ENCODE data around the gene DLG4. TPM values are rescaled to one million over a fixed set of nuclear protein-coding genes. Genes with fewer than 3 reads are reported as not detected.

DLG4 gene
- total RNA-seq, 1 donor from 2014 or later, result 45.6 TPM

DNA sequence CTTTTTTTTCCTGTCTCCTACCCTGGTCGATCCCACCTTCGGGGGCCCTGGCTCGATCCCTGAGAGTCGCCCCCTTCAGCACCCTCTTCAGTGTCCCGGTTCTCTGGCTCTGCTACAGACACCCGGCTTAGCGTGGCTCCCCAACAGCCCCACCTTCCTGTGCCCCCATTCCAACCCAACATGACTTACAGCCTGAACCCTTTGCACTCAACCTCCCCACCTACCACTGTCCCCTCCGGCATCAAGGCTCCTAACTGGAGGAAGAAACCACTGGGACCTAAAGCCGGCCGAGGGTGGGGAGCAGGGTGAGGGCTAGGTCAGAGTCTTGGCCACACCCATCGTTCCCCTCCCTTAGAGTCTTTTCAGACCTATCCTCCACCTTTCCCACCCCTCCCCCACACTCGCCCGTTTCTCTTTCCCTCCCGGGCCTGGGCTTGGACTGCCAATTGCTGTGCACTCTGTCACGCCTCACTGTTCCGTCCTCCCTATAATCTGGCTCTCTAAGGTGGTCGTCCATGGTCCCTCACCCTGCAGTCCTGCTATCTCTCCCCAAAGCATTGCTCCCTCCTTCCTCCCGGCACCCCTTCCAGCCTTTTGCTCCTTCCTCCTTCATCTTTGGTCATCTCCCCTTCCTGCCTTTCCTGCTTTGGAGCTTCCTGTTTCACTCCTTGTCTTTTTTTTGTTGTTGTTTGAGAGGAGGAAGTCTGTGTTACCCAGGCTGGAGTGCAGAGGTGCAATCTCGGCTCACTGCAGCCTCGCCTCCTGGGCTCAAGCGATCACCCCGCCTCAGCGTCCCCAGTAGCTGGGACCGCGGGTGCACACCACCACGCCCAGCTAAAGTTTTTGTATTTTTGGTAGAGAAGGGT, 43.5 kb upstream of the DLG4 start:
- H4K20me1 ChIP-seq (ENCODE audit: insufficient read depth, low read length), result no peaks in the 10 kb centered on the region
- peak overlapping the region; percentile 45 for H3K27ac Mint-ChIP-seq (ENCODE audit: unreplicated experiment)
- H3K9ac ChIP-seq (ENCODE audit: low read length), result no peak overlapping the region
- peak overlapping the region; percentile 57 for H3K4me3 Mint-ChIP-seq (ENCODE audit: unreplicated experiment)
- H3K27me3 ChIP-seq (ENCODE audit: insufficient read depth, low read length), result peaks cover 14% of the 10 kb centered on the region
- DNase-seq (ENCODE audit: low read depth), result no peak
- peaks cover 12% of the 10 kb centered on the region for H3K4me1 ChIP-seq (ENCODE audit: insufficient read depth, low read length)
- H3K4me2 ChIP-seq (ENCODE audit: low read length), result peak overlapping the region; percentile 80
- no peaks in the 10 kb centered on the region for H3K36me3 ChIP-seq (ENCODE audit: insufficient read depth, low read length)
- H3K27ac ChIP-seq (ENCODE audit: low read depth, low read length), result no peak overlapping the region
- peaks cover 3% of the 10 kb centered on the region for H3K9me3 Mint-ChIP-seq (ENCODE audit: unreplicated experiment)
- H3K4me3 ChIP-seq (ENCODE audit: insufficient read depth, low read depth, low read length), result no peak overlapping the region
- peak overlapping the region; percentile 67 for H2AFZ ChIP-seq (ENCODE audit: low read depth, low read length)
- TF ChIP-seq, protein P1, sequence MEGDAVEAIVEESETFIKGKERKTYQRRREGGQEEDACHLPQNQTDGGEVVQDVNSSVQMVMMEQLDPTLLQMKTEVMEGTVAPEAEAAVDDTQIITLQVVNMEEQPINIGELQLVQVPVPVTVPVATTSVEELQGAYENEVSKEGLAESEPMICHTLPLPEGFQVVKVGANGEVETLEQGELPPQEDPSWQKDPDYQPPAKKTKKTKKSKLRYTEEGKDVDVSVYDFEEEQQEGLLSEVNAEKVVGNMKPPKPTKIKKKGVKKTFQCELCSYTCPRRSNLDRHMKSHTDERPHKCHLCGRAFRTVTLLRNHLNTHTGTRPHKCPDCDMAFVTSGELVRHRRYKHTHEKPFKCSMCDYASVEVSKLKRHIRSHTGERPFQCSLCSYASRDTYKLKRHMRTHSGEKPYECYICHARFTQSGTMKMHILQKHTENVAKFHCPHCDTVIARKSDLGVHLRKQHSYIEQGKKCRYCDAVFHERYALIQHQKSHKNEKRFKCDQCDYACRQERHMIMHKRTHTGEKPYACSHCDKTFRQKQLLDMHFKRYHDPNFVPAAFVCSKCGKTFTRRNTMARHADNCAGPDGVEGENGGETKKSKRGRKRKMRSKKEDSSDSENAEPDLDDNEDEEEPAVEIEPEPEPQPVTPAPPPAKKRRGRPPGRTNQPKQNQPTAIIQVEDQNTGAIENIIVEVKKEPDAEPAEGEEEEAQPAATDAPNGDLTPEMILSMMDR (IDR thresholded peaks at IDR 0.05; ENCODE audit: insufficient read depth, low read depth, low read length), result no peak
- TF ChIP-seq EZH2 (IDR thresholded peaks at IDR 0.05; ENCODE audit: insufficient read depth, low read length), result no peak
- peaks cover 3% of the 10 kb centered on the region for H3K4me1 Mint-ChIP-seq (ENCODE audit: low read depth, unreplicated experiment)
- peaks cover 14% of the 10 kb centered on the region for H3K27me3 Mint-ChIP-seq (ENCODE audit: low read depth, unreplicated experiment)
- peaks cover 6% of the 10 kb centered on the region for H3K36me3 Mint-ChIP-seq (ENCODE audit: low read depth, unreplicated experiment)
- no peak for FAIRE-seq
- H3K9me3 ChIP-seq (ENCODE audit: insufficient read depth, low read depth, low read length), result no peaks in the 10 kb centered on the region
- no peaks in the 10 kb centered on the region for H3K79me2 ChIP-seq (ENCODE audit: insufficient read depth, low read length)

DNA sequence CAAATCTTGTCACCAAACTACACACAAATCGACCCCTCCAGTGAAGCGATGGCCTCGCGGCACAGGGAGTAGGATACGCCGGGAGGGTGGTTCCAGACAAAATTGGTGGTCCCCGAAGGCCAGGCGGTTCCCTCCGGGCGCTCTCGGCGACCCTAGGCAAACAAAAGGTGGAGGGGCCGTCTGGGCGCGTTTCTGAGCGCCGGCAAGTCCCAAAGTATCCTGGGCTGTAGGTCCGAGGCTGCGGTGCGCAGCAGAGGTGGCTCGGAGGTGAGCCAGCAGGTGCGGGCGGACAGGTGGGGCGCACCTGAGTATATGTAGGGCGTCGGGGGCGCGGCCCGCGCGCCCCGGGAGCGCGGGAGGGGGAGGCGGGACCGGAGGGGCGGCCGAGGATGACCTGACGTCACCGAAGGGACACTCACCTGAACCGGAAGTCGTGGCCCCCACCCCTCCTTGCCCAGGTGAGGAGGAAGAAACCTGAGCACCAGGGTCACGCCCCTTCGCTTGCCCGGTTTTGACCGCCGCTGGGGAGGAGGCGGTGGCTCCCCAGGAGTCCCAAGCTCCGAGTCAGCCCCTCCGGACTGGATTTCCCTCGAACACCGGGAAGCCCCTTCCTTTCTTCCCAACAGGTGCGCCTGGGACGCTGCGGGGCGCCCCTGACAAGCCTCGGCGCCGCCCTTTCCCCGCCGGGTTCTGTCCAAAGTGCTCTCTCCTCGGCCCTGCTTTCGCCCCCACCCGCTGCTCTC, 42.7 kb upstream of the DLG4 start, which contains the start of gene CLDN7:
TSS of gene CLDN7 (minus strand) at position 287 of the 743 bp plus-strand sequence. CDS start 435 bp downstream, outside the sequence.
- peak; percentile 89 for TF ChIP-seq EZH2 (IDR thresholded peaks at IDR 0.05; ENCODE audit: insufficient read depth, low read length)
- TF ChIP-seq, protein P1 (IDR thresholded peaks at IDR 0.05; ENCODE audit: insufficient read depth, low read depth, low read length), result no peak
- Mint-ChIP-seq H3K27ac (ENCODE audit: unreplicated experiment) (peak within 1 kb of the TSS; percentile 45), H3K36me3 (ENCODE audit: low read depth, unreplicated experiment) (peaks cover 6% of the 10 kb centered on the region), H3K27me3 (ENCODE audit: low read depth, unreplicated experiment) (peaks cover 14% of the 10 kb centered on the region), H3K4me1 (ENCODE audit: low read depth, unreplicated experiment) (peaks cover 3% of the 10 kb centered on the region), H3K4me3 (ENCODE audit: unreplicated experiment) (peak within 1 kb of the TSS; percentile 57), H3K9me3 (ENCODE audit: unreplicated experiment) (peaks cover 3% of the 10 kb centered on the region)
- Histone ChIP-seq H3K4me1 (ENCODE audit: insufficient read depth, low read length) (peaks cover 12% of the 10 kb centered on the region), H3K9ac (ENCODE audit: low read length) (peak within 1 kb of the TSS; percentile 23), H3K79me2 (ENCODE audit: insufficient read depth, low read length) (no peaks in the 10 kb centered on the region), H2AFZ (ENCODE audit: low read depth, low read length) (peak within 1 kb of the TSS; percentile 67), H3K27me3 (ENCODE audit: insufficient read depth, low read length) (peaks cover 14% of the 10 kb centered on the region), H3K27ac (ENCODE audit: low read depth, low read length) (no peak within 1 kb of the TSS), H3K36me3 (ENCODE audit: insufficient read depth, low read length) (no peaks in the 10 kb centered on the region), H3K4me2 (ENCODE audit: low read length) (peak within 1 kb of the TSS; percentile 80), H3K4me3 (ENCODE audit: insufficient read depth, low read depth, low read length) (peak within 1 kb of the TSS; percentile 28), H3K9me3 (ENCODE audit: insufficient read depth, low read depth, low read length) (no peaks in the 10 kb centered on the region), H4K20me1 (ENCODE audit: insufficient read depth, low read length) (no peaks in the 10 kb centered on the region)
- no peak for DNase-seq (ENCODE audit: low read depth)
- FAIRE-seq, result no peak
